GM12801 (cell line): ENCODE results near the gene PDLIM5.

ENCODE experiments used
- CTCF ChIP-seq: IDR thresholded peaks from one replicate; pipeline ENCODE4 v1.5.1; 2011; ENCODE audit warnings: control low read depth; ENCODE audit not compliant: insufficient read length; ENCODE audit errors: extremely low read depth

PDLIM5 gene

DNA sequence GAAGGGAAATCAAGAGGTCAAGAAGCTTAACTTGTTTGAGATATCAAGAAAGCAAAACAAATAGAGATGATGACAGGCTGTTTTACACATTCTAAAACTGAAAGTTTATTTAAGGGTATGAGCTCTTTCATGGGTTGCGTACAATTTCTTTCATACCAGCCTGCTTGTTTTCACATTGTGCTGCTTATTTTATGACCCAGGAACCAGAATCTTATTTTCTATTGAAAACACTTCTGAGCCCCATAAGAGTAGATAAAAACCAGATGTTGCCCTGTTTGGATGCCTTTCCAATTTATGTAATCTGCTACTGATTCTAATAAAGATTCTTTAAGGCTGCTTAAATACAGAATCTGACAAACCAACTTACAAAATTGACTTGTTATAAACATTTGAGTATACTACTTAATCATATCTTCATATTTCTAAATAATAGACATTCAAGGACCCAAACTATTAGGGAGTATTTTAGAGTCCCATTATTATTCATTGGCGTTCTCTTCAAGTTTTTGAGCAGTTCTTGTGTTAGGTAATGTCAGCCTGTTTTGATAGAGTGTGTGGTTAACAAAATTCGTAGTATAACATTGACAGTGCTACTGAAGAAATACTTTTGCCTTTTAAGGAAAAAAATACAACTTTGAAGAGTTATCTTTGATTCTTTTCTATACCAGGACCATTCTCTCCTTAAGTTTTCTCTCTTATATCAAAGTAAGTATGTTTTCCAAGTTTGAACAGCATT, 74.4 kb downstream of the PDLIM5 start:
- TF ChIP-seq CTCF, result no peak

DNA sequence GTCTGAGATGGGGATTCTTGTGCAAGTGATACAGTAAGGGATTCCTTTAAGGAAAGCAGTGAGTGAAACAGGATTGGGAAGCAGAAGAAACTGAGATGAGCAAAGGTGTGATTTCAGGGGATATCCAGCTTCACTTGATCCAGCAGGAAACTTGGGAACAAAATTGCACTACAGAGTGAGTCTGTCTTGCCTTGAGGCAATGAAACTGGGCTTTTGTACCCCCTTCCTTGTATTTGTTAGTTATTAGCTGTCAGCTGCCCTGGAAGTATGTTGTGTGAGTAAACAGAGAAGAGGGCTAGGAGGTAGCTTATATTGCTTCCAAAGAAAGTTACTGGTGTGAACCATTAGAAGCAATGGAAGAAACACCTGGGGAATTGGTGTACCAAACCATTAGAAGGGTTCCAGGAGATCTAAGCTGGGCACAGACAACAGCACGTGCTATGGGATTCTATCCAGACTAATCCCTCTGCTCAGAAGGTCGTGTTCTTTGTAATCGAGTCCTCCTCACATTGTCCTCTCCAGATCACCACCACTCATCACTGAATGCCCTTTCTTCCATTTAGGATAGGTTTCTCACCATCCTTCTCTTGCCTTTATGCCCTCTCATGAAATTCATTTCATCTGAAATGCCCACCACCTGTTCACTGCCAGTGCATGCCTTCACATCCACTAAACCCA, 76.0 kb downstream of the PDLIM5 start:
- TF ChIP-seq CTCF, result no peak

DNA sequence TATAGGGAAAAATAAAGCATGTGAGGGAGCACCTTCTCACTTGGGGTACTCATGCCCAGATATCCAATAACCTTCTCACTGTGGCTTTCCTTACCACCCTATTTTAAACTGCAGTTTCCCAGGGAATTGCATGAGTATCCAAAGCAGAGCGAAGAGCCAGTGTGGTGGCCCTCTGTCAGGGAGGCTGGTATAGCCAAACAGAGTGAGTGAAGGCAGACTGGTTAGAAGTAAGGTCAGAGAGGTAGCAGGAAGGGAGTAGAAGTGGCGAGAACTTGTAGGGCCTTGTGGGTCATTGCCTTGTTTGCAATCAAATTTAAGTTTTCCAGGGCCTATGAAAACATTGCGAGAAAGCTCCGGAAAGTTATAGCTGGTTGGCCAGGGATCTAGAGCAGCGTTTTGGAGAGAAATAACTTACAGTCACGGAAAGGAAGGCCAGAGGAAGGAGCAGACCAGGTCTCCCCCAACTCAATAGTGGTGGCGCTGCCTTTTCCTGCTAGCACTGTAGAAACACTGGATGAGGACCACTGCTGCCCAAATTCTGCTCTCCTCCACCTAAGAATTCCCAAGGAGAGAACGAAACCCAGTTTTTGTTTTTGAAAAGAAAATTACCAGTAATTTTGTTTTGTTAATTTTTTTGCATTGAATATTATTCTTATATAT, 77.2 kb downstream of the PDLIM5 start:
- no peak for TF ChIP-seq CTCF

- no peak for TF ChIP-seq CTCF
These were observed 78.3 kb downstream of the PDLIM5 start for GRCh38 chr4:94530073-94530472.

GRCh38 chr4:94531991-94532789, 80.4 kb downstream of the PDLIM5 start:
- no peak for TF ChIP-seq CTCF

DNA sequence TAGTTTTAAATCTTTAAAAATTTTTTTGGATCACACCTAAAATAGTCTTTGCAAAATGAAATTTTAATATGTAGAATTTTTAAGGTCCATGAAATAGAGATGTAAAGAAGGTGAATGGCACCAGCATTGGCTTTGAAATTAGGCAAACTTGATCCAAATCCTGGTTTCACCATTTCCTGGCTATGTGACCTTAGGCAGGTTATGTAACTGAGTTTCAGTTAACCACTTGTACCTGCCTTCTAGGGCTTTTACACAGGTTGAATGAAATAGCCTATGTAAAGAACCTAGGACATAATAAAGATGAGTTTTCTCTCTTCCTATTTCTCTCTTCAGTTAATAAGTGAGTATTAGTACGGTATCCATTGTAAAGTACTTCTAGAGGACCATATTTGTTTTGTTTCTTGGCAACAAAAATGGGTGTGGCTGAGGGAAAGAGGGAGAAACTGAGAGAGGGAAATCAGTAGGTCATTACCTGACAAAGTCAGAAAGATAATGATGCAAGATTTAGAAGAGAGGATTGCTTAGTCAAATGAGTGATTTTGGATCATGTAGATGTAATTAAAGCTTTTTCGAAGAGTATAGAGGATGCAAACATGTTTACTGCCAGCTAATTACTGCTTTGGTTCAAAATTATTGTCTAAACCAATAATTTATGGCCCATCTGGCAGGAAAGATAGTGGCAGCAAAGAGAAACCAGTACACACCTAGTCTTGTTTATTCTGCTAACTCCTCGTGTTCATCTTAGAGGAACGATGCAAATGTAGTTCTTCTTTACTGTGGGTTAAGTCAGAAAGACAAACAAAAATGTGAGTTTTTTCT, 81.9 kb downstream of the PDLIM5 start:
- no peak for TF ChIP-seq CTCF
